ENCODE data around the gene USP26. TPM values are rescaled to one million over a fixed set of nuclear protein-coding genes. Genes with fewer than 3 reads are reported as not detected.
"Not testable (repeated sequence)": the region's sequence is repeated elsewhere in the genome, so short reads cannot be mapped to it uniquely, and the experiment has no call there.

Gene USP26
- total RNA-seq, 1 experiment from 2014 or later = not detected

DNA sequence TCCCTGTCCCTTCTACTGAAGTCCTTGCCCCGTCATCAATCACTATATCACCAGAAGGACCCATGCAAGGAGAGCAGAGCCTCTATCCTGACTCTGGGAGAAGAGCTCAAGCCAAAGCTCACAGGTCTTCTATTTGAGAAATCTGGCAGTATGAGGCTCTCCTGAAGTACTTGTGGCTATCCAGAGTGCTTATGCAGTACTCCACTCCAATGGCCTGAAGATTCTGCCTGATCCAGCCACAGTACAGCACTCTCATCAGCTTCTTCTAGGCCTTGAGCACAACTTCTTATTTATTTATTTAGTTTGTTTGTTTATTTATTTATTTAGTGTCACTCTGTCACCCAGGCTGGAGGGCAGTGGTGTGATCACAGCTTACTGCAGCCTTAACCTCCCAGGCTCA lies 13.0 kb downstream of the USP26 start:
- TF ChIP-seq EZH2phosphoT487 (IDR thresholded peaks at IDR 0.05; ENCODE audit: borderline replicate concordance, low read length) (no peak), EZH2 (IDR thresholded peaks at IDR 0.05; ENCODE audit: low read length, unreplicated experiment) (no peak)
- TF ChIP-seq, protein P1, sequence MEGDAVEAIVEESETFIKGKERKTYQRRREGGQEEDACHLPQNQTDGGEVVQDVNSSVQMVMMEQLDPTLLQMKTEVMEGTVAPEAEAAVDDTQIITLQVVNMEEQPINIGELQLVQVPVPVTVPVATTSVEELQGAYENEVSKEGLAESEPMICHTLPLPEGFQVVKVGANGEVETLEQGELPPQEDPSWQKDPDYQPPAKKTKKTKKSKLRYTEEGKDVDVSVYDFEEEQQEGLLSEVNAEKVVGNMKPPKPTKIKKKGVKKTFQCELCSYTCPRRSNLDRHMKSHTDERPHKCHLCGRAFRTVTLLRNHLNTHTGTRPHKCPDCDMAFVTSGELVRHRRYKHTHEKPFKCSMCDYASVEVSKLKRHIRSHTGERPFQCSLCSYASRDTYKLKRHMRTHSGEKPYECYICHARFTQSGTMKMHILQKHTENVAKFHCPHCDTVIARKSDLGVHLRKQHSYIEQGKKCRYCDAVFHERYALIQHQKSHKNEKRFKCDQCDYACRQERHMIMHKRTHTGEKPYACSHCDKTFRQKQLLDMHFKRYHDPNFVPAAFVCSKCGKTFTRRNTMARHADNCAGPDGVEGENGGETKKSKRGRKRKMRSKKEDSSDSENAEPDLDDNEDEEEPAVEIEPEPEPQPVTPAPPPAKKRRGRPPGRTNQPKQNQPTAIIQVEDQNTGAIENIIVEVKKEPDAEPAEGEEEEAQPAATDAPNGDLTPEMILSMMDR (conservative IDR thresholded peaks at IDR 0.05; ENCODE audit: low read depth, low read length) = no peak
- Histone ChIP-seq H3K4me2 (ENCODE audit: low read length) (no peak overlapping the region), H3K4me3 (ENCODE audit: low read length) (no peak overlapping the region), H3K36me3 (ENCODE audit: low read depth, low read length) (no peaks in the 10 kb centered on the region), H3K27me3 (ENCODE audit: low read length) (no peaks in the 10 kb centered on the region), H3K9me3 (ENCODE audit: low read length) (no peaks in the 10 kb centered on the region), H4K20me1 (ENCODE audit: low read length) (no peaks in the 10 kb centered on the region), H3F3A (ENCODE audit: low read length, unreplicated experiment) (no peaks in the 10 kb centered on the region), H3K9ac (ENCODE audit: low read length) (no peak overlapping the region), H2AFZ (ENCODE audit: low read length) (no peak overlapping the region), H3K4me1 (ENCODE audit: insufficient read depth, low read length) (peaks cover 12% of the 10 kb centered on the region), H3K27ac (ENCODE audit: low read length) (no peak overlapping the region), H3K79me2 (ENCODE audit: low read length) (no peaks in the 10 kb centered on the region), H3K9me2 (replicated peaks; ENCODE audit: low read length) (no peaks in the 10 kb centered on the region)
- intact Hi-C loops (cut with micrococcal nuclease) = no loop called here
- no TSS peak for BruUV-seq (replicated peaks)
- DNase-seq = no peak
- POLR2A ChIA-PET (ENCODE audit: unreplicated experiment) = no interaction called here
- no peak for ATAC-seq
- CTCF ChIA-PET = interaction anchor here (0.6 kb wide), 1 partner anchor 12 kb away, joined by 5 read pairs; no protein-coding TSS in a partner anchor

DNA sequence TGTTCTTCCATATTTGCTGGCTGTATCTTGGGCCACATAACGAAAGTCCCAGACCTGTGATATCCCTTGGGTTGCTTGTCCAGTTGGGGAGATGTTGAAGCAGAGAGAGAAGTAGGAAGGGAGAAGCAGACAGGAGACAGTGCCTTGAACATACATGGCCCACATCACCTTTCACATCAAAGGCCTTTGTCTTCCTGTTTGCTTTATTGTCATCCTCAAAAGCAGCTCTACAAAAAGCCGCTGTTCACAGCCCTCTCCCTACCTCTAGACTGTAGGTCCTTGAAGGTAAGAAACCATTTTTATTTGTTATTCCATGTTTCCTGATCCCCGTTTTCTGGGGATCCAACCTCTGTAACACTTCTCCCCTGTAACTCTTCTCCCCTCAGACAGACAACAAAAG lies 14.9 kb downstream of the USP26 start:
- Histone ChIP-seq H3K27ac (ENCODE audit: low read length) (no peak overlapping the region), H2AFZ (ENCODE audit: low read length) (no peak overlapping the region), H3K79me2 (ENCODE audit: low read length) (no peaks in the 10 kb centered on the region), H3K9me2 (replicated peaks; ENCODE audit: low read length) (no peaks in the 10 kb centered on the region), H3K9ac (ENCODE audit: low read length) (no peak overlapping the region), H3K4me1 (ENCODE audit: insufficient read depth, low read length) (peaks cover 17% of the 10 kb centered on the region), H3K36me3 (ENCODE audit: low read depth, low read length) (no peaks in the 10 kb centered on the region), H4K20me1 (ENCODE audit: low read length) (no peaks in the 10 kb centered on the region), H3F3A (ENCODE audit: low read length, unreplicated experiment) (no peaks in the 10 kb centered on the region), H3K4me2 (ENCODE audit: low read length) (no peak overlapping the region), H3K9me3 (ENCODE audit: low read length) (no peaks in the 10 kb centered on the region), H3K27me3 (ENCODE audit: low read length) (no peaks in the 10 kb centered on the region), H3K4me3 (ENCODE audit: low read length) (no peak overlapping the region)
- BruUV-seq (replicated peaks) = no TSS peak
- intact Hi-C loops (cut with micrococcal nuclease) = no loop called here
- ATAC-seq = no peak
- ChIA-PET POLR2A (ENCODE audit: unreplicated experiment) (no interaction called here), CTCF (no interaction called here)
- DNase-seq = no peak
- TF ChIP-seq EZH2phosphoT487 (IDR thresholded peaks at IDR 0.05; ENCODE audit: borderline replicate concordance, low read length) = no peak
- TF ChIP-seq, protein P1 (conservative IDR thresholded peaks at IDR 0.05; ENCODE audit: low read depth, low read length) = no peak
- no peak for TF ChIP-seq EZH2 (IDR thresholded peaks at IDR 0.05; ENCODE audit: low read length, unreplicated experiment)

DNA sequence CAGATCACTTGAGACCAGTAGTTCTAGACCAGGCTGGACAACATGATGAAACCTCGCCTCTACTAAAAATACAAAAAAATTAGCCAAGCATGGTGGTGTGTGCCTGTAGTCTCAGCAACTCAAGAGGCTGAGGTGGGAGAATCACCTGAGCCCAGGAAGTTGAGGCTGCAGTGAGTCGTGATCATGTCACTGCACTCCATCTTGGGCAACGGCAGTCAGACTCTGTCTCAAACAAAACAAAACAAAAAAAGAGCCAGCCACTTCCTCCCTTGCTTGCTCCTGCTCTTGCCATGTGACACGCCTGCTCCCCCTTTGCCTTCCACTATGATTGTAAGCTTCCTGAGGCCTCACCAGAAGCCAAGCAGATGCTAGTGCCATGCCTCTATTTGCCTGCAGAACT lies 19.1 kb downstream of the USP26 start:
- POLR2A ChIA-PET (ENCODE audit: unreplicated experiment); H3K79me2 ChIP-seq (ENCODE audit: low read length); ATAC-seq; H3K9me2 ChIP-seq (replicated peaks; ENCODE audit: low read length); H3F3A ChIP-seq (ENCODE audit: low read length, unreplicated experiment); DNase-seq; BruUV-seq (replicated peaks); H3K9me3 ChIP-seq (ENCODE audit: low read length); H3K27ac ChIP-seq (ENCODE audit: low read length); CTCF ChIA-PET; H3K36me3 ChIP-seq (ENCODE audit: low read depth, low read length); H2AFZ ChIP-seq (ENCODE audit: low read length); H3K9ac ChIP-seq (ENCODE audit: low read length); H3K27me3 ChIP-seq (ENCODE audit: low read length); H3K4me1 ChIP-seq (ENCODE audit: insufficient read depth, low read length); H3K4me2 ChIP-seq (ENCODE audit: low read length); H3K4me3 ChIP-seq (ENCODE audit: low read length); H4K20me1 ChIP-seq (ENCODE audit: low read length); intact Hi-C loops (cut with micrococcal nuclease): not testable (repeated sequence)
